ENCODE data around the gene SYNE1. TPM values are rescaled to one million over a fixed set of nuclear protein-coding genes. Genes with fewer than 3 reads are reported as not detected.
"Not testable (repeated sequence)": the region's sequence is repeated elsewhere in the genome, so short reads cannot be mapped to it uniquely, and the experiment has no call there.

The SYNE1 gene
- total RNA-seq, 1 donor from 2014 or later = 258 TPM

DNA sequence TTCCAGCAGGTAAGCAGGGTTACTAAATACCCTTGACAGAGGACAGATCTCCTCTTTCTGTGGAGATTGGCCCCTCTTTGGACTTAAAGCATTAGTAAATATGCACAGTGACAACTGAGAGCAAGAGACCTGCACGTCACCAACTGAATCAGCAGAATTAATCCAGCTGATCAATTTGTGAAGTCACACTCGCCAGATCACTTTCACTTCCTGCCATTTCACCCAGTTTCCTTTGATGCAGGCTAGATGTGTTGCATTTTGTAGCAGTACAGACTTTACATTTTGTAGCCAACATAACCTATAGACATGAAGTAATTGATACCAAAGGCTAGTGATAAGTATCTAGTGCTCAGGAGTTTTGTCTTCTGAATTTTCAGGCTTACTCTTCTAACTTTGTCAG is 11.9 kb downstream of the SYNE1 start:
- no peak for DNase-seq (ENCODE audit: low read depth)

DNA sequence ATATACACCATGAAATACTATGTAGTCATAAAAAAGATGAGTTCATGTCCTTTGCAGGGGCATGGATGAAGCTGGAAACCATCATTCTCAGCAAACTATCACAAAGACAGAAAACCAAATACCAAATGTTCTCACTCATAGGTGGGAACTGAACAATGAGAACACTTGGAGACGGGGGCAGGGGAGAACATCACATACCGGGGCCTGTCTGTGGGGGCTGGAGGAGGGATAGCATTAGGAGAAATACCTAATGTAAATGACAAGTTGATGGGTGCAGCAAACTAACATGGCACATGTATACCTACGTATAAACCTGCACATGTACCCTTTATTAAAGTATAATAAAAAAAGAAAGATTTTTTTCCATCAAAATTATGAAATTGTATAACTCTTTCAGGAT is 22.4 kb downstream of the SYNE1 start:
- not testable (repeated sequence) for DNase-seq (ENCODE audit: low read depth)

DNA sequence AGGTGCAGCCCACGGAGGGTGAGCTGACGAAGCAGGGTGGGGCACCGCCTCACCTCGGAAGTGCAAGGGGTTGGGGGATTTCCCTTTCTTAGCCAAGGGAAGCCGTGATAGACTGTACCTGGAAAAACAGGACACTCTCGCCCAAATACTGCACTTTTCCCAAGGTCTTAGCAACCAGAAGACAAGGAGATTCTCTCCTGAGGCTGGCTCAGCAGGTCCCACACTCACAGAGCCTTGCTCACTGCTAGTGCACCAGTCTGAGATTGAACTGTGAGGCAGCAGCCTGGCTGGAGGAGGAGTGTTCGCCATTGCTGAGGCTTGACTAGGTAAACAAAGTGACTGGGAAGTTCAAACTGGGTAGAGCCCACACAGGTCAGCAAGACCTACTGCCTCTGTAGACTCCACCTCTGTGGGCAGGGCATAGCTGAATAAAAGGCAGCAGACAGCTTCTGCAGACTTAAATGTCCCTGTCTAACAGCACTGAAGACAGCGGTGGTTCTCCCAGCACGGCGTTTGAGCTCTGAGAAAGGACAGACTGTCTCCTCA is 28.0 kb downstream of the SYNE1 start:
- no peak for DNase-seq (ENCODE audit: low read depth)

DNA sequence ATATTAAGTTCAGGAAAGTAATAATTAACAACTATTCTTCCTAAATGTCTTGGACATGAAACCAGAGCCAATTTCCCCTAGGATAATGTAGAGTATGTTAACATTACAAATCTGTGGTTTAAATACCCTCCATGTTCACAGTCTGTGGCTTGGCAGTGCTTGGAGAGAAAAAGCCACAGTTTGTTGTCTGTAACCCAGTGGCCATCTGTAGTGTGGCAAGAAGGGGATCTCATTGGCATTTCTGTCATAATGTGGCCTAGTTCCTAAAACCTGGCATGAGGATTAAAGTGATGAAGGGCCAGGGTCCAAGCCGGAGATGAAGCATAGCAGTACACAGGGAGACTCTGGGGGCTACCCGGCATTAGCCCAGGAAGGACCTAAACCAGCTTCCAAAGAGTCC is 31.2 kb downstream of the SYNE1 start:
- peak; percentile 61 for DNase-seq (ENCODE audit: low read depth)

DNA sequence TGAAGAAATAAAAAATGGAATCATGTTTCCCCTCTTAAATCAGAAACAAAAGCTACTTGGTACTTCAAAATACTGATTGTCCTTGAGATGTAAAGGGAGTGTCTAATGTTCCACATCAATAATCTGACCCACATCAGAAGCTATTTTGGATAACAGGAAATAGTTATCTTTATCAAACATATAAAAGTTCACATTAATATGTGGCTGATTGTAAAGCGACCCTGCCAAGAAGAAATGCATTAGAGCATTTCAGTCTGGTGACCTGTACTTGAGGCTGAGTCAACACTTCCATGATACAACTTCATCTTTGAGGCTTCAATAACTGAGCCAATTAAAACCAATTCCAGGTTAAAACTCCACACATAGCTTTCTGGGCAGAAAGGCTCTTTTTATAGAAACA is 31.8 kb downstream of the SYNE1 start:
- DNase-seq (ENCODE audit: low read depth) = no peak

DNA sequence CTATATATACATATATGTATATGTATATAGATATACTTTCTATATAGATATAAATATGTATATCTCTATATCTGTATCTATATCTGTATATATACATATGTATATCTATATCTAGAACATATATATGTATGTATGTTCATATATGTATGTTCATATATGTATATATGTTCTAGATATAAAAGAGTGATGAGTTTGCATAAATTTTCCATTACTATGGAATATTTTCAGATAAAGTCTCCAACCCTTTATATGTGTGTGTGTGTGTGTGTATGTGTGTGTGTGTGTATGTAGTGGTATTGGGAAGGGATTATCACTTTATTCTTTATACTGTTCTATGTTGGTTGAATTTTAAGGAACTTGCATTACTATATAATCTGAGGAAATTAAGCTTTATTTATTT is 33.3 kb downstream of the SYNE1 start:
- no peak for DNase-seq (ENCODE audit: low read depth)

DNA sequence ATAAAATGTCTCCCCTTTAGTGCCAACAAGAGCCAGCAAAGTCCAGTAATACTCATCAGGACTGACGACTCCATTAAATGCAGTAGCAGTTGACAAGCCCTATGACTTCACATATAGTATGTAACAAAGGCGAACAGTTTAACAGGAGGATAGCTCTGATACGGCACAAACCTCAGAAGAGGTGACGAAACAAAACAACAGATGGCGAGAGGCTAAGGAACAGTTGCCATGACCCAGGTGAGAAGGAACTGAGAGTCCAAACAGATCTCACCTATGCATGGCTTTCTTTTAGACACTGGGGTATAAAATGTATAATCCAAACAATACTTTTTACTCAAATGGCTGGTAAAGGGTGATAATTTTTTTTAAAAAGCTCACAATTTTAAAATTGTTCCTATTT is 37.1 kb downstream of the SYNE1 start:
- DNase-seq (ENCODE audit: low read depth) = no peak

DNA sequence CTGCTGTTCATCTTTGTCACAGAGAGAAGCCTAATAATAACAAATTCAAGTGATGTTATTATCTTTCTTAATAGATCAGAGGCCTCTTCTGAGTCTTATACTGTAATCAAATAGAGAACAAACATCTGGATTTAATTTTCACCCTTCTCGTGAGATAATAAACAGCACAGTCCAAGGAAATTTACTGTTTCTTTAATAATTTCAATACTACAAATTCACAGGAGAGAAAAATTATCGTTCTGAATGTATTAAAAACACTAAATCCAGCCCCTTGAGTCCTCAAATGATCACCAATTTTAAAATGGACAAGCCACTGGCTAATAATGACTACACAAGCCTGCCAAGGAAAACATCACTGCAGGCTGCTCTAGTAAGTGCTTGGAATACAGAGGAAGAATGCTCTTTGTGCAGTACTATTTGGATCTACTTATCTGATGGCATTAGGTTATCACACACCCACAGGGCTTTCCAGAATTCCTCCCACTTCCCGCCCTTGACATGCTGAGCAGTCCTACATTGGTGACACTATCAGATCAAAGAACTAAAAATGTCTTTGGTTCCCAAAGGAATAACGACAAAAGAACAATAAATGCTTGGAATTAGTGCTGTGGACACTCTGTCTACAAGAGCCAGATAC is 38.1 kb downstream of the SYNE1 start:
- no peak for DNase-seq (ENCODE audit: low read depth)

DNA sequence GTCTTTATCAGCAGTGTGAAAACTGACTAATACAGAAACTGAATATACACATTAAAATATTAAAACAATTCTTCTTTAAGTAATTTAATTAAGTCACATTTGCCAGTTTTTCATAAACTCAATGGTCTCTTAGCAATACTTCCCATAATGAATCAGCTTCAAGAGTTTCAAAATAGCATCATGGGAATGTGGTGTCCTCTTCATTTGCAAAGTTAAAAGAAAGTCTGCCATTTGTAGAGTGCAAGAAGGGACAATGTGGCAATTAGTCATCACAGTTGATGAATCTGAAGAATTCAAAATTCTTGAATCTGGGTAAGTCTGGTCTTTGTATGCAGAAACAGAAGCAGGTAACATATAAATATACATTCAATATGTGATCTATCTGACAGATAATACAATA is 38.7 kb downstream of the SYNE1 start:
- DNase-seq (ENCODE audit: low read depth) = no peak

DNA sequence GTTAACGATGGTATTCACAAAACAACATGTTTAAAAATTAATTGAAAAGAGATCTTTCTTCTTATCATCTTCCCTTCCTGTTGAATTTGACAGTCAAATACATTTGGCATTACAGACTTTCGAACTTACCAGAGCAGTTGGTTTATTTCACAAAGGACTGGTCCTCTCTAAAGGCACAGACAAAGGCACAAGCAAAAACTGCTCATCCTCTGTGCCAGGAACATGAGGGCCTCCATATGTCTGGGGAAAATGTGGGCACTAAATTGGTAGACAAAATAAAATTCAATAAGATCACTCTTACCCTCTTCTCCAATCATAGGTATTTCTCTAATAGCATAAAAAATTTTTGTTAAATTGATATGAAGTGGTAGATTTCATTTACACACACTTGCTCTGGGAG is 40.4 kb downstream of the SYNE1 start:
- no peak for DNase-seq (ENCODE audit: low read depth)

DNA sequence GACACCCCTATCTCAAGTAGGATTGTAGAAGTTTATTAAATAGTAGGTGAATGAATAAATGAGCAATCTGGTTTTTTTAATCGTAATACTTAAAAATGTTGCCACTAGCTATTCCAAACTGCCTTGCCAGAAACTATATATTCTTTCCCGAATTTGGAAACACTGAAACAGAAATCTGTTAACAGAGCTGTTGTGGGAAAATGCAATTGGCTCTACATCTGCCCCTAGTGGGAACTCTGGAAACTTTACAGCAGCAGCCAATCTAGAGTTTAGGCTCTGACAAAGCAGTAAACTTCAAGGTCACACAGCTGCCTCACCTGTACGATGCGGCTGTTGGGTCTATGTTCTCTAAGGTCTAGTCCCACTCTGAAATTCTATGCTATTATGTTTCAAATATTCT is 41.7 kb downstream of the SYNE1 start:
- DNase-seq (ENCODE audit: low read depth) = no peak

DNA sequence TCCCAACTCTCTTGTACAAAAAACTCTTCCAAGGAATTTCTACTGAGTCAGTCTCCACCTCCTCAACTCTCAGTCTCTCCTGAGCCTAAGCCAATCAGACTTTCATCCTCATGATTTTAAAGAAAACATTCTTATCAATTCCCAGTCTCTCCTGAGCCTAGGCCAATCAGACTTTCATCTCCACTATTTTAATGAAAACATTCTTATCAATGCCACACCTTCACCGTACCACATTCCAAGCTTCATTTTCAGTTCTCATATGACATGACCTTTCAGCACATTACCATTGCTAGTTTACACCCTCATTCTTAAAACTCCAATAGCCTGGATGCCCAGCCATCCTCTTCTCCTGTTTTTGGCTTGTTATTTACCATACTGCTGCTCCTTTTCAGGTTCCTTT is 42.5 kb downstream of the SYNE1 start:
- no peak for DNase-seq (ENCODE audit: low read depth)

DNA sequence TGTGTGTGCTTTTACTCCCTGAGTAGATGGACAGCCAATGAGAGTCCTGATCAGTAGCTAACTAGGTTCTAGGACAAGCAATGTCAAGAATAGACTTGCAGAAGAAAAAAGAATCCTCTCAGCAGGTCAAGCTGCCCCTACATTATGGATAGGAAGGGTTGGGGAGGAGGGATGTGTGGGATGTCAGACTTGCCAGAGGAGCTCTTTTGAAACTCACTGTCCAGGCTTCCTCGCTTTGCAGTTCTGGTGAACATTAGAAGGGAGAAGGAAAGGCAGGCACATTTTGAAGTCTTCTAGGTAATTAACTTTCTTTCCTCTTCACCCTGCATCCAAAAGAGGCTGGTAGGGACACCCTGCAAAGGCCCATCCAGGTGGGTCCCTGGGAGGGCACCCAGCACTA is 48.7 kb downstream of the SYNE1 start:
- DNase-seq (ENCODE audit: low read depth) = no peak

DNA sequence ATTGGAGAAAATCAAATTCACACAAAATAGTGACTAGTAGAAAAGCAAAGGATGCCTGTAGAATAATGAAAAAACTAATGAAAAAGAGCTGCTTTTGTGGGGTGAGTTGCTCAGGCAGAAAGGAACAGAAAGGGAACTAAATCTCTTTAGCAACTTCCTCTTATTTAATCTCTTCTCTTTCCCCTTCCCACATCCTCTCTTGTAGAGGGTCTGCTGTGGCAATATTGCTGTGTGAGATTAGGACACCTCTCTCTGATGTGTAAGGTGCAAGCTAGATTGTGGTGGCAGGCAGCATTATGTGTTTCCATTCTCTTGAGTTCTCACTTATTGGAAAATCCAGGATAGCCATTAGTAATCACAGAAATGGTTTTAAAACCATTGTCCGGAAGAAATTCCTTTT is 49.7 kb downstream of the SYNE1 start:
- no peak for DNase-seq (ENCODE audit: low read depth)

DNA sequence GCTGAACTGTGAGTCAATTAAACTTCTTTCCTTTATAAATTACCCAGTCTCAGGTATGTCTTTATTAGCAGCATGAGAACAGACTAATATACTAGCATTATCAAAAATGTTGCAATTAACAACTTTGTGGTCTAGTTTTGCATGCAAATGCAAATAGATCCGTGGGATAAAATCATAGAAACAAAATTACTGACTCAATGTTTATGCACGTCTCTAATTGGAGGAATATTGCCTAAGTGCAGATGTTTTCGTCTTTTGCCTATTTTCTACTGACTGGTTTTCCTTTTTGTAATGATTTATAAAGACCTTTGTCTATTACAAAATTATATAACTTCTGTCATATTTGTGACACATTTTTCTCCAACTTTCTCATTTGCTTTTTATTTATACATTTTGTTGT is 51.9 kb downstream of the SYNE1 start:
- DNase-seq (ENCODE audit: low read depth) = no peak

DNA sequence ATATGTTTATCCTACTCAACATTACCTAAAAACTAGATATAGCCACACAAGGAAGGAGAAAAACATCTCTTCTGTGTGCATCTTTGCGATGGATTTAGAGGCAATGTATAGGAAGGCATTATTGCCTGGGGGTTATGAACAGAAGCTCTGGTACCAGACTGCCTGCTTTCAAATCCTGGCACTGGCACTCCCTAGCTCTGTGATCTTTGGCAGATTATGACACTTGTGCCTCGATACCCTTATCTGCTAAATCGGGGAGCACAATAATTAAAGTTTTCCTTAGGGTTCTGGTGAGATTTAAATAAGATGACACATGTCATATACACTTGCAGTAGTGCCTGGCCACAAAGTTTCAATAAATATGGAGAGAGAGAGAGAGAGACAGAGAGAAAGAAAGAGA is 53.3 kb downstream of the SYNE1 start:
- no peak for DNase-seq (ENCODE audit: low read depth)

DNA sequence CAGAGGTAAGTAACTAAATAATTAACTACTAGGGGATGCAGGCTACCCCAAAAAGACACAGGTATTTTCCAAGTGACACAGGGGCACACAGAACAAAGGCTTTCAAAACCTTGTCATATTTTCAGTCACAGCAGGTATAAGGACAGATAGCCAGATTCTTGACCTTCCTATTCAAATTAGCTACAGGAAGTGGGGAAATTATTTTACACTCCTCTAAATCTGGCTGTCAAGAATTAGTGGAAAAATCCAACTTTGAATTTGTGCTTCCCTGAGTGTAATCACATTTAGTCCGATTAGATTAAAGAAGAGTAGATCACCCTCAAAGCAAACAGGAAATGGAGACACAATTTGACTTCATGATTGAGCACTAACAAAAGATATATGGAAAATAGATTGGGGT is 60.6 kb downstream of the SYNE1 start:
- DNase-seq (ENCODE audit: low read depth) = no peak

DNA sequence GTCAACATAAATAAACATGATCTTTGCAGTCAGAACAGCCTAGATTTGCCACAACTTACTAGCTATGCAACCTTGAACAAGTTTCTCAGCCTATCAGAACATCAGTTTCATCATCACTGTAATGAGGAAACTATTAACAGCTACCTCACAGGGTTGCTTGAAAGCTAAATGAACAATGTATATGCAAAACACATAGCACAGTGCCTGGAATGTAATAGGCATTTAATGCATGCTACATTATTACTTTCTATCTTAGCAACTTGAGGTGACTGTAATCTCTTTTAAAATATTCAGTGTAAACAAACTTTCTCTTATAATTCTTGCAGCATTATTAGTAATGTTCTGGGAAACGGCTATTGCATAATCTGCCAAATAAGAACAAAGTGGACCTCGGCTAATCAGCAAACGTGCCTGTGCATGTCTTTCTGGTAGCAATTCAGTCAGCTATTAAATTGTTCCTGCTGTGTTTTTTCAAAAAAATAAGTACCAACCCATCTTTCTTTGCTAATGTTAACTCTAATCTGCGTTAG is 61.5 kb downstream of the SYNE1 start:
- peak; percentile 21 for DNase-seq (ENCODE audit: low read depth)

DNA sequence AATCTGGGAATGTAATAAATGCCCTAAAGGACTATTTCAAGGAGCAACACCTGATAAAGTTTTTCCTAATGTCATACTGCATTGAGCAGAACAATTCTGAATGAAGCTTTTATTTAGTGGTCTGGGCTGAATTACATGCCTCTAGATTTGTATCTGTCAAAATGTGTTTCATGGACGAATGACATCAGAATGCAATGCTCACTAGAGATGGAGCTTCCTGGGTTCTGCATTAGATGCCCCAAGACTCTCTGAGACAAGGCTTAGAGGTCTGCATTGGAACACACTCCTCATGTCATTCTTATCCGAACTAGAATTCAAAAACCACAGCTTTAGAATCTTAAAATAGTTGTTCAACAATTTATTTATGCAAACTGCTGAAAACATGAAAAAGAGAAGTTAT is 62.0 kb downstream of the SYNE1 start:
- no peak for DNase-seq (ENCODE audit: low read depth)

DNA sequence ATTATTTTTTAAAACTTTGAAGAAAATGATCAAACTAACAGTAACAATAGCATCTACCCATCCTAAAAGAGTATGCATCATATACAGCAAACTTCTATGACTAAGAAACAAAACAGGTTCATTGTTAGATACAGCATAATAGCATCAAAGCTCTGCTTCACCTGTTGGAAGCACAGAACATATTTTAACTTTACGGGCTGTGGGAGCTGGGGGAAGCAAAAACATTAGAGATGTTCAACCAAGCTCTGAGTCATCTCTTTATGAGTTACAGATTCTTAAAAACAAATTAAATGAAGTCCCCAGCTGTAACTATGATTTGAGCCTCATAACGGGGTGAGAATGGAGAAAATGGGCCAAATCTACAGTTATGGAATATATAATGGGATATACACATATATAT is 63.4 kb downstream of the SYNE1 start:
- DNase-seq (ENCODE audit: low read depth) = no peak

DNA sequence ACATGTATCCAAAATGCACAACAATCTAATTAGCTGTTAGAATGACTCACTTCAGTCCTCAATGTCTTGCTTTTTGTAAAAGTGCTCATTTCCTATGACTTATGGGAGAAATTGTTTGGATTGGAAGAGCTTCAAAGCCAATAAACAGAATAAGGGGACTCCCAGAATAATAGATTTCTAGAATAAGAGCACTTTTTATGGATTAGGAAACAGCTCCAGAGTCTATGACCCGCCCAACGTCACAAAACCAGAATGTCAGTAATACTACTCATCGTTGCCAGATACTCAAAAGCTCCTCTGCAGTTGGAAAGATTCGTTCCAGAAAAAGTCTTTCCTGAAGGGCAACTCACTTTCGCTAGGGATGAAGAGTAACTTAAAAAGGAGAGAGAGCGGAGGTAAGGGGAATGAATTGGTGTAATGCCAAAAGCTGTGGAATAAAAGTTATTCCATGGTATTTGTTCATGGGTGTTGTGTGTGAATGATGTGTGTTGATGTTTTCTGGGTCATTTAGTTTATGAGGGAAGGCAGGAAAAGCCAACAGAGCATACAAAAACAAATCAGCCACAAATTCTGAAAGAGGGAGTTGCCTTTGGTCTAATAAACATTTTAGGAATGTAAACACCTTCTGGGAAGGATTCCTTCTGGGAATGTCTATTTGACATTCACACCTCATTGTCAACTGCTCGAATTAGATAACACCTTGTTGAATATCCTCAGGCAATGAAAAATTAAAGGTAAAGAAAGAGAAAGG is 64.6 kb downstream of the SYNE1 start:
- no peak for DNase-seq (ENCODE audit: low read depth)

DNA sequence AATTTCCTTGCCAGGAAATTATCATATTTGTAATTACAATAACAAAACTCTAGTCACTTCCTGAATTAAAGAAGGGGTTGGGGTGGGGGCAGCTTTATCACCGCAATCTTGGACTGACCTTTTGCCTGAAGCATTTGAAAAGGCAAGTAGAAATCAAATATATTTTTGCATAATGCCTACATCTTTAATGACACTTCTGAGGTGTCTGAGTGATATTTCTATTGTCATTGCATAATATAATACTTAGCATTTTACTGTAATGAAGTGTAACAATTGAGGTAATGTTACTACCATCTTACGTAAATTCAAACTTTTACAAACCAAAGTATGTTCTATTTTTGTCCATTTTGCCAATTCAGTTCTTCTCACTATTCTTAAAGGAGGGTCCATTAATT is 65.2 kb downstream of the SYNE1 start:
- DNase-seq (ENCODE audit: low read depth) = no peak

DNA sequence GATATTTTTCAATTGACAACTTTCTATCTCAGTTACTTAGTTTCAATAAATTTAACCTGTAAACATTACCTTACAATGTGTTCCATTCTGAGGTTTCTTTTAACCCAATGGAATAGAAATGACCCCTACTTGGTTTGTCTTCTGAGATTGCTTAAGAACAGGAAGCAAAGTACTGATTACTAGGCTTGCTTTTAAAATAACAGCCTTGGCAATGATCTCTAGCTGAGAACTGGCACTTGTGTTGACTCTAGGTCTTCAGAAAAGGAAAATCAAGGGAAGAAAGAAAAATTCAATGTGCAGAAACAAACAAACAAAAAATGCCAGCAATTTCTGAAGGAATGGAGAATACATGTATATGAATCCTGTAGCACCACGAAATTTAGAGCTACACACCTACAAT is 66.1 kb downstream of the SYNE1 start:
- DNase-seq (ENCODE audit: low read depth) = no peak
